ENCODE measurements around the gene MERTK.
"Not testable (repeated sequence)": the region's sequence is repeated elsewhere in the genome, so short reads cannot be mapped to it uniquely, and the experiment has no call there.

MERTK gene

DNA sequence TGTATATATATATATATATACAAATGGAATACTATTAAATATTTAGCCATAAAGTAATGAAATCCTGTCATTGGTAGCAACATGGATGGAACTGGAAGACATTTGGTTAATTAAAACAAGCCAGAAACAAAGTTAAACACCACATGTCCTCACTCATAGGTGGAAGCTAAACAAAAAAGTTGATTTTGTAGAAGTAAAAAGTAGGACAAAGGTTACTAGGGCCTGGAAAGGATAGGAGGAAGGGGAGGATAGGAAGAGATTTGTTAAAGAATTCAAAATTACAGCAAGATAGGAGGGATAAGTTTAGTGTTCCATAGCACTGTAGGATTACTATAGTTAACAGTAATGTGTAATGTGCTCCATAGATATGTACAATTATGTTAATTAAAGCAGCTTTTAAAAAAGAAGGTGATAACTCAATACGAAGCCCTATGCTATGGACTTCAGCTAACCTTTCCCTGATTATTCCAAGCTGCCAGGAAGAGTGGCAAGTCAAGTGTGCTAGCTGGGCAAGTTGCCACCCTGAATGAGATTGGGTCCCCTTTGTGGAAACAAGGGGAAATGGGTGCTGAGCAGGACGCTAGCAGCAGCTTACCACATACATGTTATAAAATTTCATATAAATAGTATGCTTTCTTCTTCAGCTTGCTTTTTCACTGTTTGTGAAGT is 12.3 kb downstream of the MERTK start:
- DNase-seq = peak; percentile 28

DNA sequence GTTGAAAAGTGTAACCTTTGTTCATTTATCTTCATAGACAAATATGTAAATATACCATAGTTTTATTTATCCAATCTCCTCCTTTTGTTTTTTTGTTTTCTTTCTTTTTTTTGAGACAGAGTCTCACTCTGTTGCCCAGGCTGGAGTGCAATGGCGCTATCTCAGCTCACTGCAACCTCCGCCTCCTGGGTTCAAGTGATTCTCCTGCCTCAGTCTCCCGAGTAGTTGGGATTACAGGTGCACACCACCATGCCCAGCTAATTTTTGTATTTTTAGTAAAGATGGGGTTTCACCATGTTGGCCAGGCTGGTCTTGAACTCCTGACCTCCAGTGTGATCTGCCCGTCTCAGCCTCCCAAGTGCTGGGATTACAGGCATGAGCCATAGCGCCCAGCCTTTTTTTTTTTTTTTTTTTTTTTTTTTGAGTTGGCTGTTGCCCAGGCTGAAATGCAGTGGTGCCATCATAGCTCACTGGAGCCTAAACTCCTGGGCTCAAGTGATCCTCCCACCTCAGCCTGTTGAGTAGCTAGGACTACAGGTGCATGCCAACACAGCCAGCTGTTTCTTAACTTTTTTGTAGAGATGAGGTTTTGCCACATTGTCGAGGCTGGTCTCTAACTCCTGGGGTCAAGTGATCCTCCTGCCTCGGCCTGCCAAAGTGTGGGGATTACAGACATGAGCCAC is 13.0 kb downstream of the MERTK start:
- not testable (repeated sequence) for DNase-seq

GRCh38 chr2:111912547-111912946 is 14.1 kb downstream of the MERTK start:
- no peak for DNase-seq

DNA sequence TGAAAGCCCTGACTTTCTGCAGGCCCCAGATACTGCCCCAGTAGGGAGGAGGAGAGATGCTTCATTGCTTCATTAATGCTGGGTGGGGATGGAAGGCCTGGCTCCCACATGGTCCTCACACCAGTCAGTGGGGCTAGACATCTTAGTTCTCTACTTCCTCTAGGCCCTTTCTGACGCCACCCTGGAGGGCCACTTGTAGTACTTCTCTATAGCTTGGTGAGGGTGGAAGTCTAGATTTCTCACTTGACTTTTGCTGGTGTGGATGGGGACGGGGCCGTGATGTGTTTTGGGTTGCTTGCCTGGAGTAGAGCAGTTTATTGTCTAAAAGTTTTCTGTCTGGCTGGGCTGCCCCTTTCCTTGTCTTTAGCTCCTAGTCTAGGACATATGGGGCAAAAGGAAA is 18.7 kb downstream of the MERTK start:
- DNase-seq = no peak

GRCh38 chr2:111918383-111918806 is 20.0 kb downstream of the MERTK start:
- no peak for DNase-seq

GRCh38 chr2:111919365-111919764 is 21.0 kb downstream of the MERTK start:
- no peak for DNase-seq

DNA sequence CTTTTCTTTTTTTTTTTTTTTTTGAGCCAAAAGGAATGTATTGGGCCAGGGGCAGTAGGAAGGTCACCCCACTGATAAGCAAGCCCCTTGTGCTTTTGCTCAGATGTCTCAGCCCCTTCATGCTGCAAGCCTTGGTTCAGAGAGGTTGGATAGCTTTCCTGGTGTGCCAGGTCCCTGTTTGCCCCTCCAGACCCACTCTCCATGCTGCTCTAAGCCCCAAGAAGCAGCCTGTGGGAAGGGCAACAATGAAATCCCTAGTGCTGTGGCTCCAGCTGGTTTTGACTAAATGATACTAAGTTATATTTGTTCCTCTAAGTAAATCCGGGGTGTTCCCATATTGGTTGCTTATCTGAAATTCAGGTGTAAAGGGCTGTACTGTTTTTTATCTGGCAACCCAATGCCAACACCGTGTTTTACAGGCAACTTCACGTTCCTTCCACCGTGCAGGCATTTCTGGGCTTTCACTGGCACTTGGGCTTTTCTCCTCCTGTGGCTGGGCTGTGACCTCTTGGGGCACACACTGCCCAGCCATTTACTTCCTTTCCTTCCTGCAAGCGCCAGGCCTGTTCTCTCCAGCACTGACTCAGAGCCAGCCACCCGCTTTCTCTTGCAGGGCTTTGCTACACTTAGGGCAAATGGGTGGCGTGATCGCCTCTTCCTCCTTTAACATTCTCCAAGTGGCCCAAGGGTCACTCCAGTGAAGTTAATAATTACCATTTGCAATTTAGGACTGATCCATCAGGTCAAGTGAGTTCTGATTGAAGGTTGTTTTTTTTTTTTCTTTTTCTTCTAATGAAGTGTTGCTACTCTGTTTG is 21.6 kb downstream of the MERTK start:
- DNase-seq = no peak

- DNase-seq = no peak
These were observed 24.9 kb downstream of the MERTK start for GRCh38 chr2:111923276-111923804.

- DNase-seq = no peak
These were observed 26.3 kb downstream of the MERTK start for GRCh38 chr2:111924617-111925107.

GRCh38 chr2:111927723-111928122 is 29.3 kb downstream of the MERTK start:
- no peak for DNase-seq

DNA sequence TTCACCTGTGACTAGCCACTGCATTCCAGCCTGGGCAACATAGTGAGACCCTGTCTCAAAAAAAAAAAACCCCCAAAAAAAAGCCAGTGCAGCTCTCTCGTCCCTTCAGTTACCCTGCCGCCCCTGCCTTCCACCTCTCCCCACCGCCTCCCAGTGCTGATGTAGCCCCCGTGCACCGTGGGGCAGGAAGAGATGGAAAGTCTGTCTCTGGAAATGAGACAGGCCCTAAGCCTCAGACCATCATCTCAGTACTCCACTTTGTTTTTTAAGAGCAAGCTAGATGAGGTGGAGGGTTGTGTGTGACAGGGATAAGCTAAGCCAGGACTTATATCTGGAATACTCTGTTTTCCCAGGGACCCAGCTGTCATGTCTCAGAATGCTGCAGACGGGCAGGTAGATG is 32.0 kb downstream of the MERTK start:
- no peak for DNase-seq

DNA sequence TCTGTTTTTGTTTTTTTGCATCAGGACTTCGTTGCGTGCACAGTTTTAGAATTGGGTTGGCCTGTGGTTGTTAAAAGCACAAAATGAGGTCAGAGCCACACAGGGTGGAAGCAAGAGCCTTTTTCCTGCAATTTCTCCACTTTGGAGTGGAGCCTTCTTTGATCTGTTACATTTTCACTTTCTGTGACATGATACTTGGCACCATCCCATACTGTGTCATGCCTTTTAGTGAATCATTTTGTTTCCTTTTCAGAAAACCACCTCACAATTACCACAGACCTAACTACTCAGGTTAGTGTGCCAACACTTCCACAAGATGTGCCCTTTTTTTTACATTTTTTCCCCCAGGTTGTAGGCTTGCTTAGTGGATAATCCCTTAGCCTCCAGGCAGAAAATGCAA is 32.5 kb downstream of the MERTK start:
- DNase-seq = no peak

GRCh38 chr2:111932841-111933291 is 34.5 kb downstream of the MERTK start:
- no peak for DNase-seq

DNA sequence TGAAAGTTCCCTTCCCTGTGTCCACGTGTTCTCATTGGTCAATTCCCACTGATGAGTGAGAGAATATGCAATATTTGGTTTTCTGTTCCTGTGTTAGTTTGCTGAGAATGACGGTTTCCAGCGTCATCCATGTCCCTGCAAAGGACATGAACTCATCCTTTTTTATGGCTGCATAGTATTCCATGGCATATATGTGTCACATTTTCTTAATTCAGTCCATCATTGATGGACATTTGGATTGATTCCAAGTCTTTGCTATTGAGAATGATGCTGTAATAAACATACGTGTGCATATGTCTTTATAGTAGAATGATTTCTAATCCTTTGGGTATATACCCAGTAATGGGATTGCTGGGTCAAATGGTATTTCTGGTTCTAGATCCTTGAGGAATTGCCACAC is 35.5 kb downstream of the MERTK start:
- DNase-seq = not testable (repeated sequence)

DNA sequence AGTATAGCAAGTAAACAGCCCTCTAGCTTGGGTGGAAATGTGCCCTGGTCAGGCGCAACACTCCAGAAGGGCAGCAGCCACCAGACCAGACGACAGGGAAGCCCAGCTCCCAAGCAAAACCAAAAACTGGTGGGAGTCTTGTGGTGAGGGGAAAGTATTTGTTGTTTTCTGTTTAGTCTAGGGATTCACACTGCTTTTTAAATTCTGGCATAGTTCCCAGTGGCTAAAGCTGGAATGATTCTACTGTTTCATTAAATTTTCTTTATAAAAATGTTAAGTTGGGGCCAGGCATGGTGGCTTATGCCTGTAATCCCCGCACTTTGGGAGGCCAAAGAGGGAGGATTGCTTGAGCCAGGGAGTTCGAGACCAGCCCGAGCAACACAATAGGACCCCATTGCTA is 38.5 kb downstream of the MERTK start:
- no peak for DNase-seq

DNA sequence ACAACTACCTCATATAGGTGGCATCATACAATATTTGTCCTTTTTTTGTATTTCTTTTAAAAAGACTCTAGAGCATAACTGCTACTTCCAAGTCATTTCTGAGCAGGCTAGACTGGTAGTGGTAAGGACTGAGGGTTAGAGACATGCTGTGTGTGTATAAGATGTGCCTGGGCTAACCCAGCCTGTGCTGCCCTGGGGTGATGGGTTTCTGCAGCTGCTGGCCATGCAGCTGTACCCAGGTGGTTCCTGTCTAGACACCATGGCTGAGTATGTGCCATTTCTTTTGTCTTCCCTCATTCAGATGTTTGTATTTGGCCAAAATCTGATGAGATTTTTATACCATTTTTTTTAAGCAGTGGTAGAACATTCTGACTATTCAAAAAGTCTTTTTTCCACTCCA is 40.0 kb downstream of the MERTK start:
- no peak for DNase-seq

- DNase-seq = no peak
These were observed 42.2 kb downstream of the MERTK start for GRCh38 chr2:111940333-111941196.

- DNase-seq = no peak
These were observed 43.1 kb downstream of the MERTK start for GRCh38 chr2:111941531-111941930.

- DNase-seq = no peak
These were observed 46.3 kb downstream of the MERTK start for GRCh38 chr2:111944531-111945210.

DNA sequence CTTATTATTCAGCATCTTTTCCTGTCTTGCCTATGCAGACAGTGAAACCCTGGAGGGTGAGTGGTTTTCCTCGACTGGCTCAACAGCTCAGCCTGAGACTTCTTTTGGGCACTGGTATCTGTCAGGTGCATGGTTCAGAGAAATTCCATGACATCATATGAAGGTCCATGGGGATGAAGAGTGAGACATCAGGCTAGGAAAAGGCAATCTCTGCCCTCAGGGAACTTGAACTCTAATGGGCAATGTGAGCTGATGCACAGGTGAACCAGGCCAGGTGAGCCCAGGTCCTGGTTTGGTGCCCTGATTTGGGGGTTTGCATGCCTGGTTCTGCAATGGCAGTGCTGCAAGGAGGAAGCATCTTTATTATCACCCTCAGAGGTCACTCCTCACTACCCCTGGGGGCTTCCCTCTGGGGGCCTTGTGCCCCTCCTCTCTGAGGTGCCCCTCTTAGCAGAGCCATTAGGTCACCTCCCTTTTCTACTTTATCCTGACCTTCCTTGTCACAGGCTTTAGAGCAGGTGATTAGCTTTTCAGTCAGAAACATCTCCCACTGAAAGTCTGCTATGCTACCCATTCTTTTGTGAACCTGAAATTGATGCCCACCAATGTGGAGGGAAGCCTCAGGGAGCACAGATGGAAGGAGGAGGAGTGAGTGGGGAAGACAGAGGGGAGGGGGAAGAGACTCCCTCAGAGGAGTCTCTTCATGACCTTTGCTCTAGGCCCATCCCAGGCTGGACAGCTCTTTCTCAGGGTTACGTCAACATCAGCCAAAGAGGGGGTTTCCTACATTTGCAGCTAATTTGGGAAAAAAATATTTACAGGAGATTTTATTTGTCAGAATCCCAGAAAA is 47.3 kb downstream of the MERTK start:
- DNase-seq = no peak

Data from NCI-H345 (cell line).